Suppressor macrophage treated with lipopolysaccharide for 4 hours (primary cell): ENCODE measurements around the gene TIMM44.
"Not testable (repeated sequence)": the region's sequence is repeated elsewhere in the genome, so short reads cannot be mapped to it uniquely, and the experiment has no call there.

Experiments
- DNase-seq: peaks from one replicate; pipeline ENCODE4 v3.0.0-alpha.2; 2020

TIMM44 gene

GRCh38 chr19:7975037-7975436, 31.6 kb upstream of the TIMM44 start:
- no peak for DNase-seq

DNA sequence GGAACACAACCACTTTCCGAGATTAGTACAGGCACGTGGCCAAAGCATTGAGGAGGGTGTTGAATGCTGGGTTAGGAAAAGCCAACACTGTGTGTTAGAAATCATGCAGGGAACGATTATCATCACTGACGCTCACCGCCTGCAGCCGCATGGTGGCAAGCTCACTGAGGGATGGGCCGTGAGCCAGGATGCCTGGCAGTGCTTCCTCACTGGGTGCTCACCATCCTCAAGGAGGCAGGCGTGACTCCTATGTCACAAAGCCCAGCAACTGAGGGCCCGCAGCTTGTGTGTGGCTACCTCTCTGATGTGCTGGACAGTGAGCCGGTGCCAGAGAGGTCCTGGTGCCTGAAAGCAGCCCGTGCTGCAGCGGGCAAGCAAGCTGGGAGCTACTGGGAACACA, 30.4 kb upstream of the TIMM44 start:
- no peak for DNase-seq

DNA sequence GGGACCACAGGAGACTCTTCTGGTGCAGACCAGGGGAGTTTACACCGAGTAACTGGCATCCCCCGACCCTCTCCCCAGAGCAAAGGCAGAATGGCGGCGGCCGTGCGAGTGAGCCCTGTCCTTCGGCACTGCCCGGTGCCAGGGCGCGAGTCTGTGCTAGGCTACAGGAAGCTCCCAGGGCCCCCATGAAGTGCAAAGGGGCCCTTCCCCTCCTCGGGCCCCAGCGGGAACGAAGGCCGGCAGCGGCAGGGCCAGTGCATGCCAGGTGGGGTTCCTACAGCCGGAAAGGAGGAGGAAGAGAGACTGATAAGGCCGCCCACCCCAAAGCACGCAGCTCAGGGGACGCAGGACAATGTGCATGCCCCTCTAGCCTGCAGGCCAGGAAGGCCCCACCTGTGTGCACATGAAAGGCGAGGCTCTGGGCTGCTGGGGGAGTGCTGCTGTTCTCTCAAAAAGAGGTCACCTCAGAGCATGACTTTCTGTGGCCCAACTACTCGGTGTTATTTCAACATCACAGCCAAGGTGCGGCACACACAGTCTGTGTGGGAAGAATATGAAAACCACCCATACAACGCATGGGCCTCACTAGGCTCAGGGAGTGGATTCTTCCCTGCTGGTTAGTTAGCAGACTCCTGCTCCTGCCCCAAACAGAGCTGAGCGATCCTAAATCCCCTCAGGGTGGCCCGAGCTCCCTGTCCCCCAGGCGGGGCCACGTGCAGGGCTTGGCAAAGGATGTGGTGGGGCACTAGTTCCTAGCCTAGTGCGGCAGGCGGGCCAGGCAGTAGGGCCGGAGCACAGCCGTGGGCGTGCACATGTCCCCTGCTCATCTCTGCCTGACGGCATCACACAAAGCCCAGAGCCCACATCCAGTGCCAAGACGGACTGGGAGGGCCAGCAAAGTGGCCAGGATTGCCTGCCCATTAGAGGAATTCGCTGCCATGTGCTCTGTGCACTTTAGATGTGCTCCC, 28.4 kb upstream of the TIMM44 start:
- DNase-seq, result no peak

DNA sequence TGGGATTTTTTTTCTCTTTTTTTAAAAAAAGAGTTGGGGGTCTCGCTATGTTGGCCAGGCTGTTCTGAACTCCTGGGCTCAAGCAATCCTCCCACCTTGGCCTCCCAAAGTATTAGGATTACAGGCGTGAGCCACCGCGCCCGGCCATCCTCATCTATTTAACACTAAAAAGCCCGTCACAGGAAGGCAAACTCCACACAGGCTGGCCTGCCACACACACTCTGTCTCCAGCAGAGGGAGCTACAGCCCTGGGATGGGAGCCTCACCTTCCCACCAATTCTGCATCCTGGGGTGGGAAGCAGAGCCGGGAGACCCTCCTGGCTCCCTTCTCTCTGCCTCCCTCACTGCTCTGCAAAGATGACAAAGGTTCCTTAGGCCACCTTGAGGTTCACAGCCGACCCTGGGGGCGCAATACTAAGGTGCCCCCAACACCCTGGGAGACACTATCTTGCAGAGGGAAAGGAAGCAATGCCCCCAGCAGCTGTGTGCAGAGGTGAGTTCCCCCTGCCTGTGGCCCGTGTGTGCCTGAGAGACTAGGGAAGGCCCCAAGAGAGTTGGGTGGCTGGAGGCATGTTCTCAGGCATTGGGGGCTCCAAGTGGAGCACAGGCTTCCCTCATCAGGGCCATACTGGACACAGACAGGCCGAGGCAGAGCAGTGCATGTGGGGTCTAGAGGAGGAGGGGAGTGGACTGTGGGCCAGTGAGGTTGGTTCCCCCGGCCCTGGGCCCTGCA, 27.4 kb upstream of the TIMM44 start:
- DNase-seq, result peak; percentile 59

GRCh38 chr19:7969555-7969939, 26.1 kb upstream of the TIMM44 start:
- no peak for DNase-seq

DNA sequence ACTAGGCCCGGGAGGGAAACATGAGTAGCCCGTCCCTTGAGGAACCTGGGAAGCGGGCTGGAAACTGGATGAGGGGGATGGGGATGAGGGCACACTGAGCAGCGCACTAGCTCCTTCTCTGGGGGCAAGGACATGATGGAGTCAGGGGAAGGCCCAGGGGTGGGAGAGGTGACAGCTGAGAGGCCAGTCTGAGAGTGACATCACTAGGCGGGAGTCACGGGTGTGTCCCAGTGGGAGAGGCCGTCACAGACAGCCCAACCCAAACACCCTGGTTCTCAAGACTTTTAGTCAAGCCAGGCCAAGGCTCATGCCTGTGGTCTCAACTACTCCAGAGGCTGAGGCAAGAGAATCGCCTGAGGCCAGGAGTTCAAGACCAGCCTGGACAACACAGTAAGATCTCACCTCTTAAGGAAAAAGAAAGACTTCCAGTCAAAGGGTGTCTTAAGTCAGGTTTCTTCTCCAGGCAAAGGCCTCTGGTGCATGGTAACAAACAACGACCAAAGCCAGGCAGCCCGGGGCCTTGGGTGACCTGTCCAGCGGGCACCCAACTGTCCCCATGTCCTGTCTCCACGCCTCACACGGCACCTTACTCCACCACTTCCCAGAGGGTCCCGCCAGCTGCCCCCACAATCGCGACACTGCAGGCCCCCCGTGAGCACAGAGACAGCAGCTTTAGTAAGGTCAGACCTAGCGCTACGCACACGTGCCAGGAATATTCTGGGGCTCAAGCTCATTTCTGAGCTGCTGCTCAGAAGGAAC, 25.5 kb upstream of the TIMM44 start:
- DNase-seq, result no peak

DNA sequence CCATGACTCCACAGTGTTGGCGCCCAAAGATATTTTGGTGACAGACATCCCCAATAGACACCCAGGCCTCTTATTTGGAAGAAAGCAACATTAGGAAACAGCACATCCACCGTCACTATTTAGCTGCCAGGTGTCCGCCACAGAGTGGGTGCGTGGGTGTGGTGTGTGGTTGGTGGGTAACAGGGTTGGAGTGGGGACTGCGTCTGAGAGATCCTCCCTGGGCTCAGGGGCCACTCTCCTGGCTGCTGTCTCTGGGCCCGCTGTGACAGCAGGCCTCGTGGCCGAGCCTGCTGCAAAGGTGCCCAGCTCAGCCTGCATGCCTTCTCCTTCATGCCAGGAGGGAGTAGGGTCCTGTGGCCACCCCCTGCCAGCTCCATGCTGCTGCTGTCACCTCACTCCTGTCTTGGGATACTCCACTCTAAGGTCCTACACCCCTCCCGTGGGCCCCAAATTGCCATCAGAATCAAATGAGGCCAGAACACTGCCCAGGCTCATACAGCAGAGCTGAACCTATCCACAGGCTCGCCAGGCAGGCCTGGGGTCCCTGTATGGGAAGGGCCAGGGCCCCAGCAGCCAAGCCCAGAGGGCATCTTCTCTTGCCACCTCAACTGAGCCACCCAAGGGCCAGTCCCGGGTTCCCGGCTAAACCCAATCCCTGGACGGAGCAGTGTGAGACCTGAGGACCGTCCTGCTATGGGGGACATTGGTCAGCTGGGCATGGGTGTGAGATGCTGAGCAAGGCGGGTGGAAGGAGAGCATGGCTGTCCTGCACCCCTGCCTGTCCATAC, 24.7 kb upstream of the TIMM44 start:
- no peak for DNase-seq

- DNase-seq, result no peak
These were observed 22.6 kb upstream of the TIMM44 start for GRCh38 chr19:7965921-7966665.

DNA sequence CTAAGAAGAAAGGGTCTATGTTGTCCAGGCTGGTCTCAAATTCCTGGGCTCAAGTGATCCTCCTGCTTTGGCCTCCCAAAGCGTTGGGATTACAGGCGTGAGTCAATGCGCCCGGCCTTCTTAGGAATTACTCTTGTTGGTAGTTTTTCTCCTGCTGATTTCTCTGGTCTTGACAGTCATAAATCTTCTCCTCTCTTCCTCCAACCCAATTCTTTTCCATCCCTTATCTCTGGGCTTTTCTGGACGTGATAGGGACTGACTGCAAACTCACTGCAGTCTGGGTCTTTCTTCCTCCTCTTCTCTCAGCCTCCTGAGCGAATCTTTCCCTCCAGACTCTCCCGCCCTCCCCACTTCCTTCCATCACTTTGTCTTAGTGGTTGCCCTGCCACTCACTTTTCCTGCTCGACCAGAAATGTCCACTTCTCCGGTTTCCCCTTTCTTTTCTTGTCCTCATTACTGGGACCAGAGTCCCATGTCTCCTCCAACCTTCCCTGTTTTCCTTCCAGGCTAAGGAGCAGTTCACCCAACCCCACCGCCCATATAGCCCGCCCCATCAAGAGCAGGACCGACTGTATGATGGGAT, 21.9 kb upstream of the TIMM44 start:
- DNase-seq, result no peak

DNA sequence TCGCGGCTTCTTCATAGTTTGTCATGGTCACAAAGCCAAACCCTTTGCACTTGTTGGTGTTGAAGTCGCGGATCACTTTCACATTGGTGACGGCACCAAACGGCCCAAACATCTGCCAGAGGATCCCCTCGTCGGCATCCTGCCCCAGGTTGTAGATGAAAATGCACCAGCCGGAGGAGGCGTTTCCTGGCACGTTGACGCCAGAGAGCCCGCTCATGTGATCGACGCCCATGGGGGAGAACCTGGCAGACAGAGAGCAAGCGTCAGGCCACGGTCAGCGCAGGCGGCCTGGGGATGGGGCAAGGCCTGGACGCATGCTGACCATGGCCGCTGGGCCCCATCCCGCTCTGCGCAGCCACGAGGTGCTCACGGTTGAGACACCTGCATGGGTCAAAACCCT, 20.1 kb upstream of the TIMM44 start:
- DNase-seq, result no peak

- no peak for DNase-seq
These were observed 19.3 kb upstream of the TIMM44 start for GRCh38 chr19:7962644-7963268.

DNA sequence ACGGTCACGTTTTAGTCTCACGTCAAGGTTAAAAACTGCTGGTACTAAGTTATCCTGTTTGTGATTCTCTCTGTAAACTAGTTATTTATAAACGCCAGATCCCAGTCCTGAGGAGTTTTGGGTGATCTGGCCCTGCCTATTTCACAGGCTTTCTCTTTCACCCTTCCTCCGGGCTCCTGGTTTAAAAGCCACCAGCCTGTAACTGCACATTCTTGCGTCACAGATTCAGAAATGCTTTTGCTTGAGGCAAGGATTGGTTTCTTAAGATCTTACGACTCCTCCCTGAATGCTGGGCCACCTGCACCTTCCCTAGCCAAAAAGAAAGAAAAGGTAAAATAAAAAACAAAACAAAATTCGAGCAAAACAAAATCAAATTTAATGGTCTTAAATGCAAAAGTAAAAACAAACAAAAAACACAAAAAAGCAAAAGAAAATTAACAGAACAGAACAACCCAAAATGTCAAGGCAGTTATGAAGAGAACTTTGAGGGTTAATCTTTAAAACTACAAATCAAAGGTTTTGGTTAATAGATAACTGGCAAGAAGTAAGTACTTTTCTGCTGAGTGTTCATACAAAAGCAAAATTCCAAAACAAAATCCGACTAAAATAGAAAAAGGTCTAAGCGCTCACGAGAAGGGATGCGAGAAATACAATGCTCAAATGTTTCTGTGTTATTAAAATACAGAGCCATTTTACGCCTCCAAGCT, 18.6 kb upstream of the TIMM44 start:
- DNase-seq, result no peak

DNA sequence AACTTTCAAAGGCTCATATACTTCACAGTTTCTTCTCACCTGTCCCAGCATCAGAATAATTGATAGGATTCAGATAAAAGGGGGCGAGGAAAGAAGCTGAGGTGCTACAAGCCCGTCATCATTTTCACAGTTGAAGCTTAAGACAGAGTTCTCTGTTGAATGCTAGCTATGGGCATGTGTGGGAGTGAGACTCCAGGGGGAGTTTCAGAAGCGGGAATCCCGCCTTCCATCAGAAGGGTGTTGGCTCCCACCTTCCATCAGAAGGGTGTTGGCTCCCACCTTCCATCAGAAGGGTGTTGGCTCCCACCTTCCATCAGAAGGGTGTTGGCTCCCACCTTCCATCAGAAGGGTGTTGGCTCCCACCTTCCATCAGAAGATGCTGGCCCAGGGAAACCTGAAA, 17.6 kb upstream of the TIMM44 start:
- not testable (repeated sequence) for DNase-seq

- no peak for DNase-seq
These were observed 15.7 kb upstream of the TIMM44 start for GRCh38 chr19:7959211-7959610.

DNA sequence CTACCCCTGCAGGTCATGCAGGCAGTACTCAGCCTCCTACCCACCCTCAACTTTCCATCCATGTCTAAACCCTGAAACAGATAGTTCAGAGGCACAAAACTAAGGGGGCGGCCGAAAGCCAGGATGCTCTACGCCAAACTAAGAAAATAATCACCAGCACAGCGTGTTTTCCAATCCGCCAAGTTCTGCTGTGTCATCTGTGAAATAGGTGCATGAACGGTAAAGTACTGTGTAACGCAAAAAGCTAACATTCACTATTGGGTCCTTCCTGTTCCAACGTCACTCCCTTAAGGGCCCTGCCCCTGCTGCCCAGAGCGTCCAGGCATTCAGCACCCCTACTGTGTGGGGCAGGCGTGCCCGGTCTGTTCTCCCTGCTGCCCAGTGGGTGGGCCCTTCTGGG, 12.2 kb upstream of the TIMM44 start:
- DNase-seq, result no peak

GRCh38 chr19:7953576-7953975, 10.1 kb upstream of the TIMM44 start:
- DNase-seq, result no peak

DNA sequence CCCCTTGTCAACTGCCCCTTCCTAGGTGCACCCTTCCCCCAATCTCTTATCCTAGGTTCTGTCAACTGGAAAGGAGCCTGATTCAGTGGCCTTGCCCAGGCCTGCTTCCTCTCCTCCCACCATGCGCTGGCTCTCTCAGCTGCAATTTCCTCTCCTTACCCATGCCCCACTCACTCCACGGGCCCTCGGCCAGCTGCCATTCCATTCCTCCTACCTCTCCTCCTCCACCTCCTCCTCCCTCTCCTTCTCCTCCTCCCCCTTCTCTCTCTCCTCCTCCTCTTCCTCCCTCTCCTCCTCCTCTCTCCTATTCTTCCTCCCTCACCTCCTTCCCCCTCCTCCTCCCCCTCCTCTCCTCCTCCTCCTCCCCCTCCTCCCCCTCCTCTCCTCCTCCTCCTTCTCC, 9.6 kb upstream of the TIMM44 start:
- no peak for DNase-seq

- DNase-seq, result no peak
These were observed 4.5 kb upstream of the TIMM44 start for GRCh38 chr19:7947939-7948338.

GRCh38 chr19:7944177-7944761, 803 bp upstream of the TIMM44 start:
- DNase-seq, result peak; percentile 93

- peak; percentile 16 for DNase-seq
These were observed 454 bp downstream of the TIMM44 start for GRCh38 chr19:7942981-7943443.
